Stomach (tissue), 9 donors: ENCODE results near the gene CHST2. TPM values are rescaled to one million over a fixed set of nuclear protein-coding genes. Genes with fewer than 3 reads are reported as not detected.

Experiments
- DNase-seq, 2 donors: peaks; one replicate each; pipeline versions ENCODE4 v3.0.0 to v3.0.0-alpha.2; 2013 to 2019
- H3K27ac ChIP-seq, 5 donors: fragments of 200-600 bp in 4 of 5; sonication (generic) in 4 of 5; one replicate each; pipeline ENCODE4 v1.5.1; 2013 to 2019; ENCODE audit warnings: mild to moderate bottlenecking in 1 of 5, moderate library complexity in 1 of 5
- H3K27me3 ChIP-seq, 3 donors: fragments of 200-600 bp; sonication (generic); one replicate each; pipeline ENCODE4 v1.5.1; 2017 to 2019; ENCODE audit warnings: mixed run types in 1 of 3
- H3K36me3 ChIP-seq, 4 donors: fragments of 200-600 bp; sonication (generic); 1 replicate in 3 of 4; 2 replicates in 1 of 4; pipeline ENCODE4 v1.5.1; 2016 to 2019
- H3K4me1 ChIP-seq, 4 donors: fragments of 200-600 bp; sonication (generic); one replicate each; pipeline ENCODE4 v1.5.1; 2016 to 2019
- H3K4me3 ChIP-seq, 4 donors: fragments of 200-600 bp; sonication (generic) in 3 of 4; one replicate each; pipeline ENCODE4 v1.5.1; 2016 to 2019; ENCODE audit warnings: mild to moderate bottlenecking in 1 of 4
- H3K9me3 ChIP-seq, 4 donors: fragments of 200-600 bp; sonication (generic); one replicate each; pipeline ENCODE4 v1.5.1; 2016 to 2019
- EP300 ChIP-seq: sonication (generic); formaldehyde crosslinking; IDR thresholded peaks from one replicate; pipeline ENCODE4 v1.6.1; 2017; ENCODE audit warnings: antibody characterized with exemption
- POLR2A ChIP-seq, 4 donors: fragments of 450-650 bp; IDR thresholded peaks; one replicate each; pipeline ENCODE4 v1.6.1; 2016; ENCODE audit warnings: antibody characterized with exemption in 4 of 4, control low read depth in 2 of 4, mild to moderate bottlenecking in 1 of 4, moderate library complexity in 1 of 4
- POLR2AphosphoS5 ChIP-seq, 3 donors: sonication (generic); formaldehyde crosslinking; IDR thresholded peaks; one replicate each; pipeline ENCODE4 v1.6.1; 2016; ENCODE audit warnings: antibody characterized with exemption in 3 of 3
- WGBS, 5 donors: extraction: QIAGEN DNeasy Blood & Tissue Kit in 3 of 5; methylation state at CpG; one replicate each; pipeline versions ENCODE4 v1.1.5 to v1.1.7; 2013 to 2018; 5-methylcytosine and 5-hydroxymethylcytosine counted together
- intact Hi-C: fragments of 100-400 bp; cut with DNase I; formaldehyde crosslinking; loops from one replicate; pipeline ENCODE4 v1.15.1; 2023; ENCODE audit warnings: low total_unique reads
- polyA plus RNA-seq, 3 donors: library from polyadenylated mRNA; stranded (reverse); fragments of 200-250 nt; gene quantifications; one replicate each; pipeline ENCODE4 v1.2.3, GENCODE V29; 2013
- total RNA-seq, 5 donors: library from RNA; depleted of rRNA; stranded (reverse); fragments of >200 nt; gene quantifications; one replicate each; pipeline versions ENCODE4 v1.1.0 to v1.2.3, GENCODE V29; 2014 to 2016
- TF ChIP-seq, protein P1 (sequence below), 7 experiments: fragments of 450-650 bp in 4 of 7; fragments of 200-600 bp in 3 of 7; sonication (generic) in 3 of 7; IDR thresholded peaks; one replicate each; pipeline ENCODE4 v1.5.1; 2016 to 2019; ENCODE audit warnings: antibody characterized with exemption in 7 of 7, control low read depth in 2 of 7, mild to moderate bottlenecking in 1 of 7
- donor health status: healthy with polysubstance abuse.
- donor health status: Bipolar disorder and iron deficiency.
- donor health status: healthy.

CHST2 gene
- total and polyA plus RNA-seq, 8 donors: 0.73 to 5.9 (median 3.2) TPM

DNA sequence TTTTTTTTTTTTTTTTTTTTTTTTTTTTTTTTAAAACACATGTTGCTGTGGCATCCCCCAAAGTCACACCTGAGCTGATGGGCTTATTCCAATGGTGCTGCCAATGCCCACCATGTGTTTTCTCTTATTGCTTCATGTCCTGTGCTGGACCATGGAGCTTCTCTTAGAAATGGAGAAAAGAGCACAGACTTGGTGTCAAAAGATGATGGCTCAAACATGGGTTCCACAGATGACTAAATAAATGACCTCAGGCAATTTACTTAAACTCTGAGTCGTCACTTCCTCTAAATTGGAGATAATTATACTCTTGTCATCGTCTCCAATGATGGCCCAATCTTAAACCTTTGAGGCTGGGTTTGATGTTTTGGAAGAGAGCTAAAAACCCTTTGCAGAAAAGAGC, 28.1 kb downstream of the CHST2 start:
- peaks cover 0 to 12% (median 0%) of the 10 kb centered on the region in 3 donors for H3K27me3 ChIP-seq
- H3K9me3 ChIP-seq: no peaks in the 10 kb centered on the region
- no peaks in the 10 kb centered on the region for H3K4me1 ChIP-seq
- WGBS, 5 donors: 62 to 73% (median 68%) methylated on average over 2 of the region's 2 CpGs
- intact Hi-C loops: no loop called here
- H3K27ac ChIP-seq: no peak overlapping the region
- no peaks in the 10 kb centered on the region for H3K36me3 ChIP-seq
- no peak overlapping the region for H3K4me3 ChIP-seq
- DNase-seq: no peak
- TF ChIP-seq, protein P1, sequence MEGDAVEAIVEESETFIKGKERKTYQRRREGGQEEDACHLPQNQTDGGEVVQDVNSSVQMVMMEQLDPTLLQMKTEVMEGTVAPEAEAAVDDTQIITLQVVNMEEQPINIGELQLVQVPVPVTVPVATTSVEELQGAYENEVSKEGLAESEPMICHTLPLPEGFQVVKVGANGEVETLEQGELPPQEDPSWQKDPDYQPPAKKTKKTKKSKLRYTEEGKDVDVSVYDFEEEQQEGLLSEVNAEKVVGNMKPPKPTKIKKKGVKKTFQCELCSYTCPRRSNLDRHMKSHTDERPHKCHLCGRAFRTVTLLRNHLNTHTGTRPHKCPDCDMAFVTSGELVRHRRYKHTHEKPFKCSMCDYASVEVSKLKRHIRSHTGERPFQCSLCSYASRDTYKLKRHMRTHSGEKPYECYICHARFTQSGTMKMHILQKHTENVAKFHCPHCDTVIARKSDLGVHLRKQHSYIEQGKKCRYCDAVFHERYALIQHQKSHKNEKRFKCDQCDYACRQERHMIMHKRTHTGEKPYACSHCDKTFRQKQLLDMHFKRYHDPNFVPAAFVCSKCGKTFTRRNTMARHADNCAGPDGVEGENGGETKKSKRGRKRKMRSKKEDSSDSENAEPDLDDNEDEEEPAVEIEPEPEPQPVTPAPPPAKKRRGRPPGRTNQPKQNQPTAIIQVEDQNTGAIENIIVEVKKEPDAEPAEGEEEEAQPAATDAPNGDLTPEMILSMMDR (IDR thresholded peaks at IDR 0.05): no peak
- TF ChIP-seq EP300 (no peak), POLR2AphosphoS5 (IDR thresholded peaks at IDR 0.05) (no peak), POLR2A (IDR thresholded peaks at IDR 0.05) (no peak)

DNA sequence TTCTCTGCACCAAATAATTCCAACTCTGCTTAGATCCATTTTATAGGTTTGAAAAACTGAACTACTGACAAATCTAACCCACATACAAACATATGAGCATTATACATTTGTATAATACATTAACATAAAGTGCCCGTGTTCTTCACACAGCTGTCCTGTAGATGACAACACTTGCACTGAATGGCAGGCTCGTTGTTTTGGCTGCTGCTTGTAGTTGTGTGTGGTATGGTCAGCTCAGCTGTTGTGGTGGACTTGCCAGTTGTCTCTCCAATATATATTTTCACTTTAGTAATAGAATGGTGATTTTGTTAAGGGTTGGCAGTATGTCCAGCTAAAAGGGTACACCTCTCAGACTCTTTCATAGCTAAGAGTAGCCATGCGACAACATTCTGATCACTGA, 30.5 kb downstream of the CHST2 start:
- DNase-seq: no peak
- Histone ChIP-seq H3K36me3 (no peaks in the 10 kb centered on the region), H3K4me3 (no peak overlapping the region), H3K27ac (no peak overlapping the region), H3K9me3 (no peaks in the 10 kb centered on the region), H3K4me1 (no peaks in the 10 kb centered on the region), H3K27me3 (peaks cover 0 to 8% (median 0%) of the 10 kb centered on the region in 3 donors)
- intact Hi-C loops: no loop called here
- WGBS, 5 donors: 83 to 96% (median 90%) methylated on average over 3 of the region's 3 CpGs
- TF ChIP-seq, protein P1 (IDR thresholded peaks at IDR 0.05): no peak
- TF ChIP-seq POLR2AphosphoS5 (IDR thresholded peaks at IDR 0.05) (no peak), EP300 (no peak), POLR2A (IDR thresholded peaks at IDR 0.05) (no peak)

DNA sequence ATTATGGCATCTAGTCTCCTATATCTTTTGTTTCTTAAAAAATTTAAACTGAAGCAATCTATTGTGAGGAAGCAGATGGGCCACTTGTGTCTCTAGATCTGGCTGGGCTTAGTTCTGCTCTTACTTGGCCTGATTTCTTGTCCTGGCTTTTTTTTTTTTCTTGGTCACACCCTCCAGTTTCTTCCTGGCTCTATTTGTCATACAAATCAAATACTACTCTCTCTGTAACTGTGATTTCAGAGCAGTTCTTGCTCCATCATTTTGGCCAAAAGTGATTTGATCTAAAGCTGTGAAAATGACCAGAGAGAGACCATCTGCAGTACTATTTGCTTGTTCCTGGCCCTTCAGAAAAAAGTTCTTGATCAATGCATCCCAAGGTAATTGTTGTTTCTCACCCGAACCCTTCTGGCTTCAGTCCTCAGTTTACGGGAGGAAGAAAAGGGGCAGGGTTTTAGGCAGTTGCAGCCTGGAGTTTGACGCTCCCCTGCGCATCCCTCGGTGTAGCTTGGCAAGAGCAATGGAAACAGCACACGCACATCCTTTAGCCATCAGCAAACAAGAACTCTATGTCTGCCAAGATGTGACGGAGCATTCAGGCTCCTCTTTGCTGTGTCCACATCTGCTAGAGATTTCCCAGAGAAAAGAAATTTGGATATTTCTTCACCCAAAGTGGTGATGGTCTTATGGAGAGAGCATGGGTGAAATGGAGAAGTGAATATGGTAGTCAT, 31.6 kb downstream of the CHST2 start:
- Histone ChIP-seq H3K27me3 (peaks cover 0 to 6% (median 0%) of the 10 kb centered on the region in 3 donors), H3K4me1 (no peaks in the 10 kb centered on the region), H3K27ac (no peak overlapping the region), H3K9me3 (no peaks in the 10 kb centered on the region), H3K36me3 (no peaks in the 10 kb centered on the region), H3K4me3 (no peak overlapping the region)
- DNase-seq: peak in 1 of 2 donors; percentile 90
- intact Hi-C loops: no loop called here
- TF ChIP-seq EP300: no peak
- TF ChIP-seq POLR2A (IDR thresholded peaks at IDR 0.05): no peak
- TF ChIP-seq, protein P1 (IDR thresholded peaks at IDR 0.05): no peak
- no peak for TF ChIP-seq POLR2AphosphoS5 (IDR thresholded peaks at IDR 0.05)
- 73 to 78% (median 77%) methylated on average over 7 of the region's 7 CpGs for WGBS, 5 donors

DNA sequence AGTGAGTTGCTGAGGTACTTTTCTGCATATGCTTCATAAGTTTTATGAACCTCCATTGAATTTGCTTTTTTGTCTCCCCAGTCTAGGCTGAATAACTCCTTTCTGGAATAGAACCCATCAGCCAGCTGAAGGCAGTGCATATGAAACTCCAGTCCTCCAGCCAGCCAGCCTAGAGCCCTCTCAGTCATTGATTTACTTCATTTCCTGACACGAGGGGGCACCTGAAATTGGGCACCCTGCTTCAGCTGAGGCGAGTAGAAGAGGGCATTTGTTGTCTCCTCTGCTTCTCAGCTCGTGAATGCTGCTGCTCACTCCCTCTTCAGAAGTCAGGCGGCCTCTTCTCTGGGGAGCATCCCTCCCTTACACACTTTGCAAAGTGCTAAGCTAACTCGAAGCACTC, 32.5 kb downstream of the CHST2 start:
- H3K4me3 ChIP-seq: no peak overlapping the region
- no peaks in the 10 kb centered on the region for H3K36me3 ChIP-seq
- no peak for TF ChIP-seq POLR2A (IDR thresholded peaks at IDR 0.05)
- no peak for TF ChIP-seq POLR2AphosphoS5 (IDR thresholded peaks at IDR 0.05)
- TF ChIP-seq, protein P1 (IDR thresholded peaks at IDR 0.05): no peak
- no peak for TF ChIP-seq EP300
- intact Hi-C loops: no loop called here
- WGBS, 5 donors: 77 to 83% (median 79%) methylated on average over 5 of the region's 5 CpGs
- H3K9me3 ChIP-seq: no peaks in the 10 kb centered on the region
- DNase-seq: no peak
- no peak overlapping the region for H3K27ac ChIP-seq
- H3K27me3 ChIP-seq: peaks cover 0 to 3% (median 0%) of the 10 kb centered on the region in 3 donors
- no peaks in the 10 kb centered on the region for H3K4me1 ChIP-seq
